Activated naive CD4-positive, alpha-beta T cell (primary cell): ENCODE measurements around the gene IL1R1.
"Not testable (repeated sequence)": the region's sequence is repeated elsewhere in the genome, so short reads cannot be mapped to it uniquely, and the experiment has no call there.

Experiments used
- DNase-seq, 4 experiments: peaks; one replicate each; lab custom pipeline; 2025; lab: John Stamatoyannopoulos, UW

Gene IL1R1

DNA sequence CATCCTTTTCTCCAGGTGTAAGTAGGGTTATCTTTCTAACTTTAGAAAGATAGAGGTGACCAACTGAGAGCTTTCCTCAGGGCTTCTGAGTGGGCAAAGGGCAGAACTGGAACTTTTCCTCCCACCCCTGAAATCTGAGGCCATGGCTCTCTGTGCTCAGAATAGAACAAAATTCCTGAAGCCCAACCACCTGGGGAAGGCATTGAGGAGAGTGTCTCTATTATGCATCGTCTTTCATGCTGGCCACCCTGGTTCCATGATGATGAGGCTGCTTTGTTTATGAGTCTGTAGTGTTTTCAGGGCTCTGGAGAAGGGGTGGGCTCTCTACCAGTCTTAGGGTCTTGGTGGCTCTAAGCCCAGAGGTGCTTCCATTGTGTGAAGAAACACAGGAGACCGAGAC is 30.7 kb upstream of the IL1R1 start:
- DNase-seq, result no peak

GRCh38 chr2:102112271-102112670 is 30.3 kb upstream of the IL1R1 start:
- no peak for DNase-seq

- DNase-seq, result no peak
Measured at GRCh38 chr2:102112692-102113665, 29.6 kb upstream of the IL1R1 start.

DNA sequence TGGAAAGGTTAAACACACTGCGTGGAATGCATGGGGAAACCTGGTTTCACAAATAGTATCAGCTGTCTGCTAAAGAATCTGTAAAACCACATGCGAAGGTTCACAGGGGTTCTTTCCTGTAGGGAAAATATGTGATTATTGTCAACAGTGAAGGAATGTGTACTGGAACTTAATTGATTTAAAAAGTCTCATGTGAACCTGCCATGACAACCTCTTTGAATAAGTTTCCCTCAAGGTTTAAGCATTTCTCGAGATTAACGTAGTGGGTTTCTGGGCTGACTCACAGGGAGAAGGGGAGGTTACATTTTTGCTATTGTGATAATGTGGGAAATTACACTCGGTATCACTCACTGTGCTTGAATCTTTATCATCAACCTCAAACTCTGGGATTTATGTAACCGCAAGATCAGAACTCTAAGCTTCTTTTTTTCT is 28.2 kb upstream of the IL1R1 start:
- no peak for DNase-seq

DNA sequence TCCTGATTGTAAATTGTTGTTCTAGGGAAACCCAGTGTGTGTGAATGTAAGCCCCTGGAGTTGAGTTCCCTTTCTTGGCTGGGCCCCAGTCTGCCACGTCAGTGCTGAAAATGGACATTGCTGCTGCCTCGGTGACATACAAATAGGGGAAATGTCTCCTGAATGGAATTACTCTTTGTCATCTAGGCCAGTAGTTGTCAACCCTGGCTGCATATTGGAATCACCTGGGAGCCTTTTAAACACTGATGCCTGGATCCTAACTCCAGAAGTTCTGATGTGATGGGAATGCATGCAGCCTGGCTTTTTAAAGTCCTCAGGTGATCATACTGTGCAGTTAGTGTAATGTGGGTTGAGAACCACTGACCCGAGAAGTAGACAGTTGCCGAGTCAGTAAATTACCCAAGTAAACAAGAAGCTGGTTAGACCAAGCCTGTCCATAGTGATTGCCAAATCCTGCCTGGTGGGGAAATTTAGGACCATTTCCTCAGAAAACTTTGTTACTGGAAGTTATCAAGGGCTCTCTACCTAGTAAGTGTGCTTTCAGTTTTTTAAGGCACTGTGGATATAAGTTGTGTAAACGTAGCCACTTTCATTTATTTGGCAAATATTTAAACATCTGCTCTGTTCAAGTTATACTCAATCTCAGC is 27.6 kb upstream of the IL1R1 start:
- no peak for DNase-seq

DNA sequence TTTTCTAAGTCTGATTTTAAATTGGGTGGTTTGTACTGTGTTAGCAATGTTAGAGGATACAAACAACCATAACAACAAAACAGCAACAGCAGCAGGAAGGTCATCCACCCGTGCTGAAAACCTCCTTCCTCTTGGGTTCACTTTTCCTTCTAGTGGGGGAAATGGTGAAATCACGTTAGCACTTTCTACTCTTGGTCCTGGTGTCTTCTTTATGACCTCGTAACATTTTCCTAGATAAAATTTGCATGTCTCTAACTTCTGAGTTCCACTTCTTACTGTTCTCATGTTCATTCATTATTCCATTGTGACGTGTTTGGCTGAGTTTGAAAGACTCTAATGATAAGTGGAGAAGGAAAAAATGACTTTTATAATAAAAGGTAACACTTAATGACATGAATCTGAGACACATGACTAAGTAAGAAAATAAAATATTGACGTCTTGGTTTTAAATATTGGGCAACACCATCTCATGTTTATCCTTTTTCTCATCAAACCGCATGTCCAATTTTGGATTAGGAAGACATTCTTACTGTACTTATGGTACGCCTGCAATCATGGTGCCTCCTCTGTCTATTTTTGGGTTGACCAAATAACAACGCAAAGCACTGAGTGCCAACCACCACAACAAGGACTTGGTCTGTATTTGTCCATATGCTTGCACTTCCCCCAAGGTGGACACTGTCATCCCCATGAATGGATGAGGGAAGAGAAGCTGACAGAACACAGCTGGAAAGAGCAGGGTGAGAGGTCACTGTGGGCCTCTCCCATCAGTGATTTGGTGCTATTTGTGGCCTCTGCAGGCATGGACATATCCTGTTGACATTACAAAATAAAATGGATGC is 25.7 kb upstream of the IL1R1 start:
- no peak for DNase-seq

DNA sequence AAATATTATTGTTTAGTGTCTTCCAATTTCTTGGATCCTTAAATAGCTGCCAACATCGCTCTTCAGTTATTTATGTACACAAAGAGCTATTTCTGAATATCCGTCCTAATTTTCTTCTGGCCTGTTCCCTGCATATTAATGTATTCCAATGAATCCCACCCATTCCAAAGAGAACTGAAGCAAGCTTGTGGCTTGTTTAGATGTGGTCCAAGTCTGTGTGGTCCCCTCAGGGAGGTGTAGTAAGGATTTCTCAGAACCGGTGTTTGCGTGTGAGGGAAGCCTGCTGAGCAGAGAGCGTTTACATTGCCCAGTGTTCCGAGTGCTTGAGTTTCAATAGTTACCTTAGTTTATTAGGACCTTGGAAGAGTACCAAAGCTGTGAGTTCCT is 25.1 kb upstream of the IL1R1 start:
- DNase-seq, result no peak

GRCh38 chr2:102119255-102119654 is 23.3 kb upstream of the IL1R1 start:
- no peak for DNase-seq

DNA sequence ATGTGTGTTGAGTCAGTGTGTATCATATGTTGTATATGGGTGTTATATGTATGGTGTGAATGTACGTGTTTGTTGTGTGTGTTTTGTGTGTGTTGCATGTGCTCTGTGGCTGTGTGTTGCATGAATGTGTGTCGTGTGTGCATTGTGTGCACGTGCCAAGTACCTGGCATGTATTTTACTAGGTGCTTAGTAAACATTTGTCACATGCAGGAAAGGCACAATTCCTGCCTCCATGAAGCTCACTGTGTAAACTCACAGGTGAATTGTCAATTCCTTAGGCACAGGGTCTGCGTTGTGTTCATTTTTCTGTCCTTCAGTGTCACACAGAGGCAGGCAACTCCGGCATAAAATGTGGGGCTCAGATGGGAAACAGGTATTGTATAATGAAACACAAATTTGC is 22.3 kb upstream of the IL1R1 start:
- DNase-seq, result no peak

DNA sequence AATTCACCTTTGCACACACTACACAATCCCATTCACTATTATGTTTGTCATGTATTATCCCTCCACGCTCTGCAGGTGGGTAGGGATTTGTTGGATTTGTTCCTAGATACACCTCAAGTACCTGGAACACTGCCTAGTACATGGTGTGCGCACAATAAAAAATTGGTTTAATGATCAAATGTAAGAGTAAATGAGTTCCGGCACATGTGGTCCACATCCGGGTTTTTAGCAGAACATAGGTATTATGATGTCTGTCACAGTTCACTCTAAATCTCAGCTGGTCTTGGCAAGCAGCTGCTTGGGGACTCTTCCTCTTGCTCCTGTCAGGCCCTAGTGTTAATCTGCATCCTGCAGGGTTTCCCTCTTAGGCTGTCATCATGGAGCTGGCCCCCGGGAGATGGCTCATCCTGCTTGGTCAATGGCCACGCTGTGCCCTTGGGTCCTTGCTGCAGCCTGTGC is 21.8 kb upstream of the IL1R1 start:
- DNase-seq, result no peak

GRCh38 chr2:102122115-102122514 is 20.4 kb upstream of the IL1R1 start:
- no peak for DNase-seq

DNA sequence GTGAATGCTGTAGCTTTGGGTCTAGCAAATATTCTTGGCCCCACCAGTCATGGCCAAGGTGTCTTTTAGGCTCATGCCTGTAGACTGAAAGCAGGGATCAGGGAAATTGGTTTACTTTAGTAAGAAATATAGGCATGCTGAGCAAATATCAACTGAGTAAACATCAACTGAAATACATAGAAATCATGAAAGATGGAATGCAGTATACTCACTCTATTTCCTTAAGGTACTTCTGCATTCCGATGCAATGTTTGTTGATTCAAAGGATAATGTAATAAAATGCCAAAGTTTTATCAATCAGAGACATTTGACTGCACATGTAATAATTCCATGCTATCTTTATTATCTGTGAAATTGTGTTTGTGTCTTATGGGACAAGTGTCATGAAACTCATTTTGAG is 19.6 kb upstream of the IL1R1 start:
- DNase-seq, result no peak

DNA sequence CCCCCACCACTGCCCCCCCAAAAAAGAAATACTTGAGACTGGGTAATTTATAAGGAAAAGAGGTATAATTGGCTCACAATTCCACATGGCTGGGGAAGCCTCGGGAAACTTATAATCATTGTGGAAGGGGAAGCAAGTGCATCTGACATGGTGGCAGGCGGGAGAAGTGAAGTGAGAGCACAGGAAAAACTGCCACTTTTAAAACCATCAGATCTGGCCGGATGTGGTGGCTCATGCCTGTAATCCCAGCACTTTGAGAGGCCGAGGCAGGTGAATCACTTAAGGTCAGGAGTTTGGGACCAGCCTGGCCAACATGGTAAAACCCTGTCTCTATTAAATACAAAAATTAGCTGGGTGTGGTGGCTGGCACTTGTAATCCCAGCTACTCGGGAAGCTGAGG is 18.1 kb upstream of the IL1R1 start:
- DNase-seq, result not testable (repeated sequence)

- DNase-seq, result no peak
Measured at GRCh38 chr2:102126169-102126568, 16.4 kb upstream of the IL1R1 start.

DNA sequence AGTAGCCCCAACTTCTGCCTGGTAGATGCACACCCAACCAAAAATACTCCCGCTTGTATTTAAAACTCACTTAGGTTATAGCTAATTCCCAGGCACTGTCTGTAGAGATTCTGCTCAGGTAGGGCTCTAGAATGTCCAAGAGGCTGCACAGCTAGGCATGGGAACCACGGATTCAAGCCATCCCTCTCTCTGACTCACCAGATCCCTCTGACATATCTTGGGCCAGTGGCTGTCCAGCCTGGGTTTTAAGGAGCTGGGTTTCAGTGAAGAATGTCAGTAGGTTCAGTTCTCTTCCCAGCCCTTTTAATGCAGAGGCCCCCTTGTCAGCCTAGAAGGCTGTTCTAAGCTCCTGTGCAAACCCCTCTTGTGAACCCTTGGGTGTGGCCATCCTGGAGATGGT is 15.9 kb upstream of the IL1R1 start:
- DNase-seq, result no peak

DNA sequence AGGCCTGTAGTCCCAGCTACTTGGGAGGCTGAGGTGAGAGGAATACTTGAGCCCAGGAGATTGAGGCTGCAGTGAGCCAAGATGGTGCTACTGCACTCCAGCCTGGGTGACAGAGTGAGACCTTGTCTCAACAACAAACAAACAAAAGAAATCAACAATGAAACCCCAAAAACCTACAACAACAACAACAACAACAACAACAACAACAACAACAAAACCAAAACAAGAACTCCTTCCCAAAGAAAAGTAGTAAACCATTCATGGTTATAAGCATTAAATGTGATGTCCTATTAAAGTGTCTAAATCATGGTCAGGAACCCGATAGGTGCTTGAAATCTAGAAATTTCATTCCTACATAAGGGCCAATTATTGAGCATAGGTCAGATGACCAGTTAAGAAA is 13.5 kb upstream of the IL1R1 start:
- DNase-seq, result no peak

- no peak for DNase-seq
Measured at GRCh38 chr2:102129951-102130646, 12.4 kb upstream of the IL1R1 start.

GRCh38 chr2:102130647-102130991 is 11.9 kb upstream of the IL1R1 start:
- DNase-seq, result no peak

DNA sequence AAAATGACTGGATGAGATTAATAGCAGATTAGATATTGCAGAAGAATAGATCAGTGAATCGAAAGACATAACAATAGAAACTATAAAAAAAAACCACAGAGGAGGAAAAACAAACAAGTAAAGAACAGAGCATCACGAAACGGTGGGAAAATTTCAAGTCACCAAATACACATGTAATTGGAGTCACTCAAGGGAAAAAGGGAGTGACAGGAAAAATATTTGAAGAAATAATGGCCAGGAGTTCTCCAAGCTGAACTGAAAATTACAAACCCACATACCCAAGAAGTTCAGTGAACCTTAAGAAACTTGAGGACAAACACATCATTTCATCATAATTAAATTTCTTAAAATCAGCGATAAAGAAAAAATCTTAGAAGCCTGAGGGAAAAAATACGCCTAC is 11.0 kb upstream of the IL1R1 start:
- DNase-seq, result no peak

GRCh38 chr2:102137138-102137537 is 5.4 kb upstream of the IL1R1 start:
- no peak for DNase-seq

DNA sequence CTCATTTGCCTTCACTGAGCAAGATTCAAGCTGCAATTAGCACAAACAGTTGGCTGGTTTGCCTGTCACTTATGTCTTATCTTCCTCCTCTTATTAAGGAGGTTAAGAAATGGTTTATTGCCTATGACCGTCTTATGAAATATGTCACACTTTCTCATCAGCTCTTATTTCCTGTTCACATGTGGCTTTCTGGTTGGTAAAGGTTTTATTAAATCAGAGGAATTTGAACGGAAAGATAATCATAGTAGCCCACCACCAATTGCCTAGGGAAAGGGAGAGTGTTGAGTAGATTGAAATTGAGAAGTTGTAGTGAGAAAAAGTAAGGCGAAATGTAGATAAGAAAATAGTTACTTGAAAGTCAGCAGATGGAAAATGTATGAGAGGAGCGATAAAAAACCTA is 4.2 kb upstream of the IL1R1 start:
- no peak for DNase-seq

GRCh38 chr2:102139851-102140250 is 2.7 kb upstream of the IL1R1 start:
- no peak for DNase-seq
